Liver (tissue), 3 donors: ENCODE results near the gene AP4B1.

Source experiments
- NR2F2 ChIP-seq: IDR thresholded peaks from 2 replicates; pipeline ENCODE4 v1.6.1; 2016; ENCODE audit warnings: antibody characterized with exemption
- RAD21 ChIP-seq, 2 donors: IDR thresholded peaks; 2 replicates each; pipeline ENCODE4 v1.6.1; 2016; ENCODE audit warnings: antibody characterized with exemption in 2 of 2, mild to moderate bottlenecking in 2 of 2
- YY1 ChIP-seq: IDR thresholded peaks from 2 replicates; pipeline ENCODE4 v1.6.1; 2016; ENCODE audit warnings: antibody characterized with exemption, mild to moderate bottlenecking
- TF ChIP-seq, protein P1 (sequence below): fragments of 150-350 bp; IDR thresholded peaks from 2 replicates; pipeline ENCODE4 v1.5.1; 2017; ENCODE audit warnings: improper control_type of control experiment, low read depth, low read length; ENCODE audit not compliant: missing input control
- TF ChIP-seq, protein P2 (sequence below): IDR thresholded peaks from 2 replicates; pipeline ENCODE4 v1.6.1; 2016; ENCODE audit warnings: antibody characterized with exemption, mild to moderate bottlenecking
- donor health status: healthy.
- donor health status: healthy.

DNA sequence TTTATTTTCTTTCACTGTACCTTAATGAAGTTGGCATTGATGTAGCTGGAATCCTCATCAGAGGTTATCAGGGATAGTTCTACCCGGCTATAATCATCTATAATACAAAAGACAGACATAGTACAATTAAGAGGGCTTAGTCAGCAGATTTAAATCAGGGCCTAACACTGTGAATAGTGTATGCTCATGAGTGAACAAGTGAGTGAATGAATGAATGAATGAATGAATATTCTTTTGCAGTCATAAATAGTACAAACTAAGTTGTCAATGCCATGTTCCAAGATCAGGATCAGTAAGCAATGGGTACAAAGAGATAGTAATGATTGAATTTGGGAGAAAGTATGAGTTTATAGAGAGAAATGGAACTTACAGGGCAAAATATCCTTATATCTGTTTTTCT lies 45.6 kb downstream of the AP4B1 start:
- TF ChIP-seq, protein P1, sequence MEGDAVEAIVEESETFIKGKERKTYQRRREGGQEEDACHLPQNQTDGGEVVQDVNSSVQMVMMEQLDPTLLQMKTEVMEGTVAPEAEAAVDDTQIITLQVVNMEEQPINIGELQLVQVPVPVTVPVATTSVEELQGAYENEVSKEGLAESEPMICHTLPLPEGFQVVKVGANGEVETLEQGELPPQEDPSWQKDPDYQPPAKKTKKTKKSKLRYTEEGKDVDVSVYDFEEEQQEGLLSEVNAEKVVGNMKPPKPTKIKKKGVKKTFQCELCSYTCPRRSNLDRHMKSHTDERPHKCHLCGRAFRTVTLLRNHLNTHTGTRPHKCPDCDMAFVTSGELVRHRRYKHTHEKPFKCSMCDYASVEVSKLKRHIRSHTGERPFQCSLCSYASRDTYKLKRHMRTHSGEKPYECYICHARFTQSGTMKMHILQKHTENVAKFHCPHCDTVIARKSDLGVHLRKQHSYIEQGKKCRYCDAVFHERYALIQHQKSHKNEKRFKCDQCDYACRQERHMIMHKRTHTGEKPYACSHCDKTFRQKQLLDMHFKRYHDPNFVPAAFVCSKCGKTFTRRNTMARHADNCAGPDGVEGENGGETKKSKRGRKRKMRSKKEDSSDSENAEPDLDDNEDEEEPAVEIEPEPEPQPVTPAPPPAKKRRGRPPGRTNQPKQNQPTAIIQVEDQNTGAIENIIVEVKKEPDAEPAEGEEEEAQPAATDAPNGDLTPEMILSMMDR: no peak
- TF ChIP-seq, protein P2, sequence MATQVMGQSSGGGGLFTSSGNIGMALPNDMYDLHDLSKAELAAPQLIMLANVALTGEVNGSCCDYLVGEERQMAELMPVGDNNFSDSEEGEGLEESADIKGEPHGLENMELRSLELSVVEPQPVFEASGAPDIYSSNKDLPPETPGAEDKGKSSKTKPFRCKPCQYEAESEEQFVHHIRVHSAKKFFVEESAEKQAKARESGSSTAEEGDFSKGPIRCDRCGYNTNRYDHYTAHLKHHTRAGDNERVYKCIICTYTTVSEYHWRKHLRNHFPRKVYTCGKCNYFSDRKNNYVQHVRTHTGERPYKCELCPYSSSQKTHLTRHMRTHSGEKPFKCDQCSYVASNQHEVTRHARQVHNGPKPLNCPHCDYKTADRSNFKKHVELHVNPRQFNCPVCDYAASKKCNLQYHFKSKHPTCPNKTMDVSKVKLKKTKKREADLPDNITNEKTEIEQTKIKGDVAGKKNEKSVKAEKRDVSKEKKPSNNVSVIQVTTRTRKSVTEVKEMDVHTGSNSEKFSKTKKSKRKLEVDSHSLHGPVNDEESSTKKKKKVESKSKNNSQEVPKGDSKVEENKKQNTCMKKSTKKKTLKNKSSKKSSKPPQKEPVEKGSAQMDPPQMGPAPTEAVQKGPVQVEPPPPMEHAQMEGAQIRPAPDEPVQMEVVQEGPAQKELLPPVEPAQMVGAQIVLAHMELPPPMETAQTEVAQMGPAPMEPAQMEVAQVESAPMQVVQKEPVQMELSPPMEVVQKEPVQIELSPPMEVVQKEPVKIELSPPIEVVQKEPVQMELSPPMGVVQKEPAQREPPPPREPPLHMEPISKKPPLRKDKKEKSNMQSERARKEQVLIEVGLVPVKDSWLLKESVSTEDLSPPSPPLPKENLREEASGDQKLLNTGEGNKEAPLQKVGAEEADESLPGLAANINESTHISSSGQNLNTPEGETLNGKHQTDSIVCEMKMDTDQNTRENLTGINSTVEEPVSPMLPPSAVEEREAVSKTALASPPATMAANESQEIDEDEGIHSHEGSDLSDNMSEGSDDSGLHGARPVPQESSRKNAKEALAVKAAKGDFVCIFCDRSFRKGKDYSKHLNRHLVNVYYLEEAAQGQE: no peak
- no peak for TF ChIP-seq YY1
- no peak for TF ChIP-seq RAD21 (IDR thresholded peaks at IDR 0.05)
- TF ChIP-seq NR2F2: no peak
